ENCODE results near the gene FMO1.

The FMO1 gene

GRCh38 chr1:171243878-171244277, 4.4 kb upstream of the FMO1 start:
- no peak for DNase-seq

DNA sequence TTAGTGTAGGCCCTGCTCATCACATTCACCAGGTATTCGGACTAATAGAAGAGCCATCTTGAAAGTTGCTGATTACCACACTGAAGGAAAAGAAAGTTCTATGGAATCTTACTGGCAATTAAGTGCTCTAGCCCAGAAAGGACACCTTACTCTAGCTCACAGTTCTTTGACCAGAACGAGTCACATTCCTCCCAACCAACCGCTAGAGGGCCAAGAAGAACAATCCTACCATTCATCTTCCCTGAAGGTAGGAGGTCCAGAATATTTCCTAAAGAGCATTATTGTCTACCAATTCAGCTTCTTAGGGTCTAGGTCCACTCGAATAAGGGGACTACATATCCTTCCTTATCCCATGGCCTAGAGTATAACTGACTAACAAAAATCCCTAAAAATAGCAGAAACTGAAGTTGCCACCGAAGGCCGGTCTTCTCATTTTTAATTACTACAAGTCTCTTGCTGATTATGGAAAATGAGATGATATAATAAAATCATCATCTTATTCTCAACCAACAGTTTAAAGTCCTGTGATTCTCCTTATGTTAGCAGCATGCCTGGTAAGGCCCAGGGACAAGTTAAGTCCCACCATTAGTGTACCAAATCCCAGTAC, 2.7 kb upstream of the FMO1 start:
- no peak for DNase-seq

- no peak for DNase-seq
Observed at GRCh38 chr1:171247501-171247900, 793 bp upstream of the FMO1 start.

DNA sequence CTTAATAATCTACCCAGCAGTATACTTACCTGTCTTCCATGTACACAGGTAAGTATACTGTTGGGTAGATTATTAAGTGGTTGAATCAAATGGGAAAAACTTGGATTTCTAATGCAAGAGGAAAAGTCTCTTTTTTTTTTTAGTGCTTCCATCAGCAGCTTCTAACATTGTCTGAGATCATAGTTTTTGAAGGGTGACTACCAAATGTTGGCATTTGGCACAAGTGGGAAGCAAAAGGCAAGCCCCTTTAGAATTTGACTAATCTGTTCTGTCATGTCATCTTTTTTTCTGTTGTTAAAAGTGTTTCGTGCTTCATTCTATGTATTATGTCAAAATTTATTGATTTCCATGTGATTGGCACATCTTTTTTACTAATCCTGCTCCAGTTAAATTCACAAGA, 547 bp downstream of the FMO1 start:
- DNase-seq = no peak

DNA sequence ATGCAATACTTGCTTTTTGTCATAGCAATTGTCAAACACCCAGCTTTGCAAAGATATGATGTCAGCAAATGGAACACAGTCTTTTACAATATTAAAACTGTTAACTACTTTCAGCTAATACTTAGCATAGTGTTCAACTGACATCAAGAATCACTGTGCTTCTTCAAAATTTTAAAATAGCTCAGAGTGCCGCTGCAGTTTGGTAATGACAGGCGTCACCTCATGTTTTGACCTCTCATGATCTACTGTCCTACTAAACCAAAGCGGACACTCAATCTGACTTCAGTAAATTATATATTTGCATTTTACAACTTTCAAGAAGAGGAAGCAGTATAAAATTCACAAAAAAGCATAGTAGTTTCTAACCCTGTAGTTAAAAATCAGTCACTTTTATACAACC, 2.0 kb downstream of the FMO1 start:
- no peak for DNase-seq

DNA sequence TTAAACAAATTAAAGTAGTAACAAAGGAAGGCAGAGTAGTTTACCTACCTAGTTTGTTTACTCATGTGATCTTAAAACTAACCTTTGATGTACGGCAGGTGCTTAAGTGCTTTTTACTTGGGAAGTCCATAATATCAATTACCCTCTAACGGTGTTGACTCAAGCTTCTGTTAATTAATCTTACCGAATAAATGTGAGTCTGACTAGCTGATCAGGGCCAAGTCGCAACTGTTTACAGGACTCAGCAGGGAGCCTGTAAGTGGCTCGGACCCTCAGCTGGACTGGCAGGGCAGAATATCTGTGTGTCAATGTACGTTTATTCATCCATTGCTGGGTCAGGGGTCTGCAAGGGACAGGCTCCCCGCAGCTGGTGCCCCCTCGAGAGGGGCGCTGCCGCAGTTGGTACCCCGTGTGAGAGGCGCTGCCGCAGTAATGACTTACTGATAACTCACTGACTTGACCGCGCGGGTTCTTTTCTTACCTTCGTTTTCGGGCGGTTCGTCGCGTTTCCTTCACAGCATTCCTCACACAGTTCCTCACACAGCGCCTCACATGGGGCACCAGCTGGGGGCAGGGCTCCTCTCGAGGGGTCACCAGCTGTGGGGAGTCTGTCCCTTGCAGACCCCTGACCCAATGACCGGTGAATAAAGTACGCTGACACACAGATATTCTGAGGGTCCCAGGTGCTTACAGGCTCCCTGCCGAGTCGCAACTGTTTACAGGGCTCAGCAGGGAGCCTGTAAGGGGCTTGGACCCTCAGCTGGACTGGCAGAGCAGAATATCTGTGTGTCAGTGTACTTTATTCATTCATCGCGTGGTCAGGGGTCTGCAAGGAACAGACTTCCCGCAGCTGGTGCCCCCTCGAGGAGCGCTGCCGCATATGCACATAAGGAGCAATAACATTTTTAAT, 3.0 kb downstream of the FMO1 start:
- DNase-seq = no peak

- DNase-seq = no peak
Observed at GRCh38 chr1:171251952-171252300, 3.6 kb downstream of the FMO1 start.

DNA sequence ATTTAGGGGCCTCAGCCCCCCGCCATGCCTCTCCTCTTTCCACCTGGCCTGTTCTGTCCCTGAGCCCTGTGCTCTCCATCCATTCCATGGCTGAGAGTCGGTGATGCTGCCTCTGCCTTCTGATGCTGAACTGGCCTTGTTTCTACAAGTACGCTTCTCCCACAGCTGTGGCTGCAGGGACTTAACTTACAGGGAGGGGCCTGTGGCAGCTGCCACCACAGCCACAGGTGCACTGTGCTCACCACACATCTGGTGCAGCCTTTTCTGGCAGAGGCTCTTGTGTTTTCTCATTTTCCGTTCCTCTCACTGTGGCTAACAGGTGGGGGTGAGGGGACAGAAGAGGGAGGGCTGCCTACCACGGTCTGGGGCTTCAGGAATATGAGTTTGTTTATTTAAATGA, 4.2 kb downstream of the FMO1 start:
- DNase-seq = no peak

GRCh38 chr1:171254859-171255258, 6.6 kb downstream of the FMO1 start:
- no peak for DNase-seq

DNA sequence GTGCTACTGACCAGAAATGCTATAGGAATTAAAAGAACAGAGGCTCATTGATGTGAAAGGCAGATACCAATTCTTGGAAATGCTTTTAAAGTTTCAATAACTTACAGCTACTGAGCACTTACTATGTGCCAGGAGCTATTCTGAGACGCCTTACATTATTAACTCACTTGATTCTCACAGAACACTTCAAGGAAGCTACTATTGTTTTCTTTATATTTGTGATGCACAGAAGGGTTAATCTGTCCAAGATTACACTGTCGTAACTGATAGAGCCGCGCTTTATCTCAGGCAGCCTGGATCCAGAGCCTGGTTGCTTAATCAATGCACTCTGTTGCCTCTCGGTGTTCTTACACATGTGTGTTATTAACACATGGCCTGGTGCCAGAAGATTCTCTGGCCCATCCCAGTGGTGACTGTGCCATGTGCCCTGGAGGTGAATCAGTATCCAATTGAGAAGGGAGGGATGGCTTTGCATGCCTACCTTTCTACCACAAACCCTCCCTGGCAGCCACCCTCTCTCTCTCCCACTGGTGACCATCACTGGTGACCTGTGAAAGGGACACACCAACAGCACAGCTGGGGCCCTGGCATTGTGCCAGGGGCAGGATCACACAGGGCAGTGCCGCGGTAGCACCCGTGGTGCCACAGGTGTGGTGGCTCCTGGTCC, 8.8 kb downstream of the FMO1 start:
- no peak for DNase-seq

GRCh38 chr1:171257607-171258076, 9.3 kb downstream of the FMO1 start:
- DNase-seq = no peak

DNA sequence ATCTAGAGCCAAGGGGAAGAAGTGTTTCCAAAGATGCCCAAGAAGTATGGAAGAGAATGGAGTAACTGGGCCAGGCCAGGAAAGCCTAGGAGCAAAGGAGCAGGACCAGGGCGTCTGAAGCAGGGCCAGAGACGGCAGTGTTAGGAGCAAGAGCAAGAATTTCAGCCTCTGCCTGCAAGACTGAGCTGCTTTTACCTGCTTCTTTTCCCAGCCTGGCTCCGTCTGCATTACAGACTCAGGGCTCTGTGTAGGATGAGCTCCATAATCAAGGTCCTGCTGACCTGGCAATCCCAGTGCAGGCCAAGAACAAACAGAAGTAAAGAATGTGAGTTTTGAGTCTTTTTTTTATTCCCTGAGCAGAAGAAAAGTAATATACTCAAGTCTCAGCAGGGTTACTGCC, 10.1 kb downstream of the FMO1 start:
- no peak for DNase-seq

- no peak for DNase-seq
Observed at GRCh38 chr1:171258943-171259342, 10.6 kb downstream of the FMO1 start.

- DNase-seq = no peak
Observed at GRCh38 chr1:171261336-171261735, 13.0 kb downstream of the FMO1 start.

- no peak for DNase-seq
Observed at GRCh38 chr1:171263901-171264300, 15.6 kb downstream of the FMO1 start.

DNA sequence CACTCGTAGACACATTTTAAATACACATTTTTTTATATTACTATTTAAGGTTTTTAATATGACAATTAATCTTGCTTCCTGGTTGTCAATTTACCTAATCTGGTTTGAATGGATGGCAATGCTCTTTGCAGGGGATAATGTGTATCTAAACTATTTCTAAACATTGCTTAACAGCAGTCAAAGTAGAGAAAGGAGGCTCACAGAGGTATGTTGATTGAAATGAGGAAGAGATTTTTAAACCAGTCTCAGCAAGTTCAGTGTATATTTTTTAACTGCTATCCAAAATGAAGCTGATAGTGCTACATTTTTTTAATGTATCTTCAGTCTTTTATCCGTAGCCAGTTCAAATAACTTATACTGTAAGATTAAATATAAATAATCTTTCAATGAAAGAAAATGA, 17.4 kb downstream of the FMO1 start:
- DNase-seq = no peak

DNA sequence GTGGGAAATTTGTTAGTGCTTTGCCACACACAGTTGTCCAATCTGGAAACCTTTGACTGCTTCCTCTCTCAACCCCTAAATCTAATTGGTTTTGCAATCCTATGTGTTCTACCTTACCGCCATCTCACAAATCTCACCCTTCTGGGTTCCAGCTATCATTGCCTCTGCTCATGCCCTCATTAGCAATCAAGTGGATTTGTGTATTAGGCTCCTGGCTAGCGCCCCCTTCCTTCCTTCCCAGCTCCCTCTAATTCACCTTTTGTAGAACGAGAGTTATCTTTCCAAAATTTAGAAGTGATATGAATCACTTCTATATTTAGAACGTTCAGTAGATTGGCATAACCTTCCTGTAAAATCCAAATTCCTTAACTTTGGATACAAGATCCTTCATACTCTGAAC, 18.6 kb downstream of the FMO1 start:
- no peak for DNase-seq

DNA sequence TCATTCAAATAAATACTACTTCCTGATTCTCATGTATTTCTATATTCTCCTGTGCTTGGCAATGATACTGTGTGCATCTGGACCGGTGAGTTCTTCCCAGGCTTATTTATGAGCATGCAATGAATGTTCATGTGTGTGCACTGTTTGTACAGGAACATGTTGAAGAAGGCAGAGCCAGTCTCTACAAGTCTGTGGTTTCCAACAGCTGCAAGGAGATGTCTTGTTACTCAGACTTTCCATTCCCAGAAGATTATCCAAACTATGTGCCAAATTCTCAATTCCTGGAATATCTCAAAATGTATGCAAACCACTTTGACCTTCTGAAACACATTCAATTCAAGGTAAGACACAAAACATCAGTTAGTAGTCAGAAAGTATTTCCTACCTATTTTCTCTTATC, 19.1 kb downstream of the FMO1 start:
- no peak for DNase-seq

GRCh38 chr1:171270806-171271205, 22.5 kb downstream of the FMO1 start:
- no peak for DNase-seq

- no peak for DNase-seq
Observed at GRCh38 chr1:171277534-171277933, 29.2 kb downstream of the FMO1 start.

GRCh38 chr1:171279234-171279633, 30.9 kb downstream of the FMO1 start:
- DNase-seq = no peak

DNA sequence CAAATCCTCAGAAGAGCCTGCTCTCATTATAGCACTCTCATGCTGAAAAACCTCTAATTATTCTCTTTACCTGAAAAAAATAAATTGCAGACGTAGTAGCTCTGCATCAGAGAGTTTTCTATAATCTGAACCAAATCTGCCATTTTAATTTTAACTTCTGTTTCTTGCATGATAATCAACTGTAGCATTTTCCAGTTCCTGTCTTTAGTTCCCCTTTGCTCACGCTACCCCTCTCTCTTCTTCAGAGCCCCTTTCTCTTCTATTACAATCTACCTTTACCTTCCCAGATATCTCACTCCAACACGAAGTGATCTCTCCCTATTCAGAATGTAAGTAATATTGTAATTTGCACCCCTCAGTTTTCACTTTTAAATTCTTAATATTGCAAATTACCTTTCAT, 31.4 kb downstream of the FMO1 start:
- no peak for DNase-seq

DNA sequence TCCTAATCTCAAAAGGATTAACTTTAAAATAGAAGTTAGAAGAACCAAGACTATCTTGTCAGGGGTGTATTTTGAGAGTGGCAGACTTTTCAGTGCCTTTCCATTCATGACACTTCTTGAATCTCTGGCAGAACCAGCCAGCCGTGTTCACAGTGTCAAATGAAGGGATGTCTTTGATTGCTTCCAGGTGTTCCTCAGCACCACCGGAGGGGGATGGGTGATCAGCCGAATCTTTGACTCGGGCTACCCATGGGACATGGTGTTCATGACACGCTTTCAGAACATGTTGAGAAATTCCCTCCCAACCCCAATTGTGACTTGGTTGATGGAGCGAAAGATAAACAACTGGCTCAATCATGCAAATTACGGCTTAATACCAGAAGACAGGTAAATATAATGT, 32.3 kb downstream of the FMO1 start:
- DNase-seq = no peak

All from cortex of kidney (tissue), 1 donor.